Measurements from ENCODE around the gene OR5AU1.

OR5AU1 gene

DNA sequence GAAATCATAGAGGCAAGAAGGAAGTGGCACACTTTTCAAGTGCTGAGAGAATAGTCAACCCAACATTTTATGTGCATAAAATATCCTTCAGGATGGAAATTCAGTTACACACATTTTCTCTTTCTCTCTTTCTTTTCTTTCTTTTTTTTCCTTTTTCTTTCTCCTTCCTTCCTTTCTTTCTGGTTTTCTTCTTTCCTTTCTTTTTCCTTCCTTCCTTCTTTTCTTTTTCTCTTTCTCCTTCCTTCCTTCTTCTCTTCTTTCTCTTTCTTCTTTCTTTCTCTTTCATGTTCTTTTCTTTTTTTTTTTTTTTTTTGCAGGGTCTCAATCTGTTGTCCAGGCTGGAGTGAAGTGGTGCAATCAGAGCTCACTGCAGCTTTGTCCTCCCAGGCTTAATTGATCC is 38.7 kb upstream of the OR5AU1 start:
- H3K9me3 ChIP-seq (ENCODE audit: insufficient read depth, low read length), result no peaks in the 10 kb centered on the region
- H3K36me3 ChIP-seq (replicated peaks; ENCODE audit: low read depth, low read length), result peaks cover 8% of the 10 kb centered on the region
- peaks cover 14% of the 10 kb centered on the region for H3K4me1 ChIP-seq (ENCODE audit: low read length)
- 0 out of 2 replicates have a peak, but pooled peaks cover 3% of the 10 kb centered on the region for H3K27me3 ChIP-seq (ENCODE audit: low read depth, low read length)
- no peak overlapping the region for H3K9ac ChIP-seq (ENCODE audit: low read length)
- 0 out of 2 replicates have a peak, but pooled peaks cover 5% of the 10 kb centered on the region for H4K20me1 ChIP-seq (ENCODE audit: insufficient read depth, low read length)
- no peak overlapping the region for H3K4me3 ChIP-seq (ENCODE audit: low read length)
- no peak overlapping the region for H2AFZ ChIP-seq (ENCODE audit: low read depth, low read length)
- H3K27ac ChIP-seq (ENCODE audit: low read length), result no peak overlapping the region
- TF ChIP-seq, protein P1, sequence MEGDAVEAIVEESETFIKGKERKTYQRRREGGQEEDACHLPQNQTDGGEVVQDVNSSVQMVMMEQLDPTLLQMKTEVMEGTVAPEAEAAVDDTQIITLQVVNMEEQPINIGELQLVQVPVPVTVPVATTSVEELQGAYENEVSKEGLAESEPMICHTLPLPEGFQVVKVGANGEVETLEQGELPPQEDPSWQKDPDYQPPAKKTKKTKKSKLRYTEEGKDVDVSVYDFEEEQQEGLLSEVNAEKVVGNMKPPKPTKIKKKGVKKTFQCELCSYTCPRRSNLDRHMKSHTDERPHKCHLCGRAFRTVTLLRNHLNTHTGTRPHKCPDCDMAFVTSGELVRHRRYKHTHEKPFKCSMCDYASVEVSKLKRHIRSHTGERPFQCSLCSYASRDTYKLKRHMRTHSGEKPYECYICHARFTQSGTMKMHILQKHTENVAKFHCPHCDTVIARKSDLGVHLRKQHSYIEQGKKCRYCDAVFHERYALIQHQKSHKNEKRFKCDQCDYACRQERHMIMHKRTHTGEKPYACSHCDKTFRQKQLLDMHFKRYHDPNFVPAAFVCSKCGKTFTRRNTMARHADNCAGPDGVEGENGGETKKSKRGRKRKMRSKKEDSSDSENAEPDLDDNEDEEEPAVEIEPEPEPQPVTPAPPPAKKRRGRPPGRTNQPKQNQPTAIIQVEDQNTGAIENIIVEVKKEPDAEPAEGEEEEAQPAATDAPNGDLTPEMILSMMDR (IDR thresholded peaks at IDR 0.05; ENCODE audit: low read depth, low read length), result no peak
- TF ChIP-seq EZH2phosphoT487 (IDR thresholded peaks at IDR 0.05; ENCODE audit: low read depth), result no peak
- no peaks in the 10 kb centered on the region for H3K79me2 ChIP-seq (ENCODE audit: low read length)
- no peak overlapping the region for H3K4me2 ChIP-seq (ENCODE audit: low read length)

GRCh38 chr14:21192875-21193535 is 37.1 kb upstream of the OR5AU1 start:
- Histone ChIP-seq H4K20me1 (ENCODE audit: insufficient read depth, low read length) (no peaks in the 10 kb centered on the region), H3K4me2 (ENCODE audit: low read length) (peak overlapping the region; percentile 71), H3K4me3 (ENCODE audit: low read length) (no peak overlapping the region), H3K27ac (ENCODE audit: low read length) (no peak overlapping the region), H3K4me1 (ENCODE audit: low read length) (peaks cover 14% of the 10 kb centered on the region), H2AFZ (ENCODE audit: low read depth, low read length) (no peak overlapping the region; the same call in 1 of the 2 replicates), H3K9me3 (ENCODE audit: insufficient read depth, low read length) (no peaks in the 10 kb centered on the region), H3K9ac (ENCODE audit: low read length) (no peak overlapping the region), H3K36me3 (replicated peaks; ENCODE audit: low read depth, low read length) (no peaks in the 10 kb centered on the region), H3K79me2 (ENCODE audit: low read length) (no peaks in the 10 kb centered on the region), H3K27me3 (ENCODE audit: low read depth, low read length) (0 out of 2 replicates have a peak, but pooled peaks cover 3% of the 10 kb centered on the region)
- TF ChIP-seq EZH2phosphoT487 (IDR thresholded peaks at IDR 0.05; ENCODE audit: low read depth), result no peak
- TF ChIP-seq, protein P1 (IDR thresholded peaks at IDR 0.05; ENCODE audit: low read depth, low read length), result no peak

DNA sequence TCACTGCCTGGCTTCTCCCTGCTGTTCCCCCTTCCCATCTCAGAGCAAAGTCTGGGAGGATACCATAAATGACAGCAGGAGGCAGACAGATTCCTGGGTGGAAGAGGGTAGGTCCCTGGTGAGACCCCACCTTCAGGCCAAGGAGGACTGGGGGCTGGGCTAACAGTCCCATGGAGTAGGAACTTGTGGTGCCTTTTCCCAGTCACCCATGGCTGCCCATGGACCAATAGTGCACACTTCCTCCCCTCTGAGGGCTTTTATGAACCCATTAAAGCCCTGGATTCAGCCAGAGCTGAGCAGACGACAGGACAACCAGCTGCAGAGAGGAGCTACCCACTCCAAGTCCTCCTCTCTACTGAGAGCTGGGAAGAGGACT is 36.6 kb upstream of the OR5AU1 start:
- TF ChIP-seq, protein P1 (IDR thresholded peaks at IDR 0.05; ENCODE audit: low read depth, low read length), result no peak
- no peak for TF ChIP-seq EZH2phosphoT487 (IDR thresholded peaks at IDR 0.05; ENCODE audit: low read depth)
- Histone ChIP-seq H4K20me1 (ENCODE audit: insufficient read depth, low read length) (no peaks in the 10 kb centered on the region), H3K4me3 (ENCODE audit: low read length) (peak overlapping the region; percentile 74), H3K4me2 (ENCODE audit: low read length) (peak overlapping the region; percentile 71), H3K9me3 (ENCODE audit: insufficient read depth, low read length) (no peaks in the 10 kb centered on the region), H3K27me3 (ENCODE audit: low read depth, low read length) (0 out of 2 replicates have a peak, but pooled peaks cover 3% of the 10 kb centered on the region), H3K9ac (ENCODE audit: low read length) (peak overlapping the region; percentile 19; the same call in 1 of the 2 replicates), H2AFZ (ENCODE audit: low read depth, low read length) (peak overlapping the region; percentile 60), H3K27ac (ENCODE audit: low read length) (no peak overlapping the region), H3K4me1 (ENCODE audit: low read length) (peaks cover 14% of the 10 kb centered on the region), H3K36me3 (replicated peaks; ENCODE audit: low read depth, low read length) (no peaks in the 10 kb centered on the region), H3K79me2 (ENCODE audit: low read length) (no peaks in the 10 kb centered on the region)

DNA sequence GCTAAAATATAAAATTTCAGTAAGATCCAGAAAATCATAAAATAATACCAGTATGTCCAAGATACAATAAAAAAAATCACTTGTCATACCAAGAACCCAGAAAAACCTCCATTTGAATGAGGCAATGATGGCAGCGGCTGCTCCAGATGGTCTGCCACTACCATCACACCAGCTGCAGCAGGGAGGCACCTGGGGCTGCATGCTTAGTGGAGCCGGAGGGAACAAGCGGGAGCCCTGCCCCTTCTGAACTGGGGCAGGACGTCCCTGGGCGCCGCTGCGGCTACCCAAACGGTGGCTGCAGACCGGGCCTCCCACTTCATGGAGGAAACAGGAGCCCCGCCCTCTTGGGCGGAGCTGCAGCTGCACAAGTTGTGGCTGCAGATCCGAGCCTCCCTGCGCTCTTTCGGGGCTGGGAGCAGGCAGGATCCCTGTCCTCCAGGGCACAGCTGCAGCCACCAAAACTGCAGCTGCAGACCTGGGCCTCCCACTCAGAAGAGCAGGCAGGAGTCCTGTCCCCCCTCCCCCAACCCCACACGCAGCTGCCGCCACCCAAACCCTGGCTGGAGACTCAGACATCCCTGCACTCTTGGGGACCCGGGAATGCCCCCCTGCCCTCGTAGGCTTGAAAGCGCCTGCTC is 36.1 kb upstream of the OR5AU1 start:
- Histone ChIP-seq H3K27me3 (ENCODE audit: low read depth, low read length) (0 out of 2 replicates have a peak, but pooled peaks cover 3% of the 10 kb centered on the region), H4K20me1 (ENCODE audit: insufficient read depth, low read length) (no peaks in the 10 kb centered on the region), H2AFZ (ENCODE audit: low read depth, low read length) (peak overlapping the region; percentile 60), H3K9me3 (ENCODE audit: insufficient read depth, low read length) (no peaks in the 10 kb centered on the region), H3K9ac (ENCODE audit: low read length) (peak overlapping the region; percentile 31), H3K36me3 (replicated peaks; ENCODE audit: low read depth, low read length) (no peaks in the 10 kb centered on the region), H3K4me3 (ENCODE audit: low read length) (peak overlapping the region; percentile 74), H3K79me2 (ENCODE audit: low read length) (no peaks in the 10 kb centered on the region), H3K4me2 (ENCODE audit: low read length) (peak overlapping the region; percentile 71), H3K27ac (ENCODE audit: low read length) (no peak overlapping the region), H3K4me1 (ENCODE audit: low read length) (peaks cover 14% of the 10 kb centered on the region)
- no peak for TF ChIP-seq EZH2phosphoT487 (IDR thresholded peaks at IDR 0.05; ENCODE audit: low read depth)
- TF ChIP-seq, protein P1 (IDR thresholded peaks at IDR 0.05; ENCODE audit: low read depth, low read length), result no peak
